ENCODE measurements around the gene CD38. TPM values are rescaled to one million over a fixed set of nuclear protein-coding genes. Genes with fewer than 3 reads are reported as not detected.

The CD38 gene
- total and polyA plus RNA-seq, 2 of the 13 experiments (the other 11 are each of a cell fraction or from before 2014, with no cell fraction given), result not detected

- H3K4me1 ChIP-seq (ENCODE audit: insufficient read depth, low read length), result no peaks in the 10 kb centered on the region
- ATAC-seq (no peak), FAIRE-seq (no peak), DNase-seq (ENCODE audit: low spot score) (no peak)
- in situ Hi-C loops (cut with HindIII; ENCODE audit: extremely low pct_ligation_motif_present, low pct_unique_long_range_greater_than_20kb) (no loop called here), intact Hi-C loops (cut with micrococcal nuclease; ENCODE audit: unreplicated experiment) (no loop called here)
- no peak overlapping the region for H2AFZ ChIP-seq (ENCODE audit: low read length)
- no peaks in the 10 kb centered on the region for H3K36me3 ChIP-seq (replicated peaks in 1 of 2; ENCODE audit: control insufficient read depth in 1 of 2, insufficient read depth in 2 of 2, low read length in 2 of 2)
- no peak overlapping the region for H3K4me3 ChIP-seq (replicated peaks in 1 of 3; ENCODE audit: insufficient read depth in 1 of 3, low read depth in 2 of 3, low read length in 3 of 3)
- no peaks in the 10 kb centered on the region for H3K9me3 ChIP-seq (ENCODE audit: low read length)
- H3K4me2 ChIP-seq (ENCODE audit: low read depth, low read length), result no peak overlapping the region
- BruUV-seq (replicated peaks), result no TSS peak
- no peak overlapping the region for H3K27ac ChIP-seq (ENCODE audit: extremely low read length, insufficient read depth, low read length)
- ChIA-PET CTCF (ENCODE audit: low intra/inter-chr PET ratio, low total read pairs) (no interaction called here), POLR2A (no interaction called here)
- 48% methylated on average over 9 of the region's 9 CpGs for WGBS (ENCODE audit: low lambda C conversion rate)
- H4K20me1 ChIP-seq (ENCODE audit: insufficient read depth, low read length), result no peaks in the 10 kb centered on the region
- H3K9ac ChIP-seq (ENCODE audit: insufficient read depth, low read depth, low read length), result no peak overlapping the region
- H3K79me2 ChIP-seq (ENCODE audit: insufficient read depth, low read length), result no peaks in the 10 kb centered on the region
- no peak for TF ChIP-seq ARNTL (CRISPR knock-in tag; IDR thresholded peaks at IDR 0.05)
- TF ChIP-seq RELA (CRISPR knock-in tag; IDR thresholded peaks at IDR 0.05), result no peak
- no peak for TF ChIP-seq ZMAT5 (CRISPR knock-in tag; IDR thresholded peaks at IDR 0.05; ENCODE audit: borderline replicate concordance, low read depth)
- TF ChIP-seq ISL2 (CRISPR knock-in tag; IDR thresholded peaks at IDR 0.05), result no peak
- no peak for TF ChIP-seq SP2 (CRISPR knock-in tag; IDR thresholded peaks at IDR 0.05)
- no peak for TF ChIP-seq NR3C1 (CRISPR knock-in tag; IDR thresholded peaks at IDR 0.05)
- no peak for TF ChIP-seq THAP9 (CRISPR knock-in tag; IDR thresholded peaks at IDR 0.05; ENCODE audit: borderline replicate concordance)
- no peak for TF ChIP-seq ZNF121 (CRISPR knock-in tag; IDR thresholded peaks at IDR 0.05)
- TF ChIP-seq ZBTB7A (CRISPR knock-in tag; IDR thresholded peaks at IDR 0.05), result no peak
- no peak for TF ChIP-seq KLF11 (CRISPR knock-in tag; IDR thresholded peaks at IDR 0.05)
- no peaks in the 10 kb centered on the region for H3K27me3 ChIP-seq (ENCODE audit: control insufficient read depth in 1 of 2, insufficient read depth in 2 of 2, low read length in 2 of 2)
These were observed 110.4 kb downstream of the CD38 start for GRCh38 chr4:15888515-15888914.
